ENCODE measurements around the gene RAB44. TPM values are rescaled to one million over a fixed set of nuclear protein-coding genes. Genes with fewer than 3 reads are reported as not detected.

RAB44 gene
- total RNA-seq, 1 donor from 2014 or later, result 0.16 TPM

- Histone ChIP-seq H3K9me3 (ENCODE audit: insufficient read depth, low read depth, low read length) (no peaks in the 10 kb centered on the region), H3K4me1 (ENCODE audit: insufficient read depth, low read length) (peaks cover 6% of the 10 kb centered on the region), H2AFZ (ENCODE audit: low read depth, low read length) (no peak overlapping the region), H3K9ac (ENCODE audit: low read length) (no peak overlapping the region), H3K36me3 (ENCODE audit: insufficient read depth, low read length) (no peaks in the 10 kb centered on the region), H3K4me2 (ENCODE audit: low read length) (no peak overlapping the region), H3K4me3 (ENCODE audit: insufficient read depth, low read depth, low read length) (no peak overlapping the region), H3K27ac (ENCODE audit: low read depth, low read length) (no peak overlapping the region), H3K79me2 (ENCODE audit: insufficient read depth, low read length) (no peaks in the 10 kb centered on the region), H4K20me1 (ENCODE audit: insufficient read depth, low read length) (no peaks in the 10 kb centered on the region), H3K27me3 (ENCODE audit: insufficient read depth, low read length) (peaks cover 2% of the 10 kb centered on the region)
- Mint-ChIP-seq H3K4me3 (ENCODE audit: unreplicated experiment) (no peak overlapping the region), H3K9me3 (ENCODE audit: unreplicated experiment) (no peaks in the 10 kb centered on the region), H3K27ac (ENCODE audit: unreplicated experiment) (no peak overlapping the region), H3K27me3 (ENCODE audit: low read depth, unreplicated experiment) (peaks cover 21% of the 10 kb centered on the region), H3K36me3 (ENCODE audit: low read depth, unreplicated experiment) (no peaks in the 10 kb centered on the region), H3K4me1 (ENCODE audit: low read depth, unreplicated experiment) (peaks cover 31% of the 10 kb centered on the region)
- DNase-seq (ENCODE audit: low read depth) (no peak), FAIRE-seq (no peak)
- no peak for TF ChIP-seq CTCF (IDR thresholded peaks at IDR 0.05; ENCODE audit: insufficient read depth, low read depth, low read length)
- no peak for TF ChIP-seq EZH2 (IDR thresholded peaks at IDR 0.05; ENCODE audit: insufficient read depth, low read length)
Observed at GRCh38 chr6:36730424-36731380, 33.1 kb downstream of the RAB44 start.

GRCh38 chr6:36731622-36732310 is 34.1 kb downstream of the RAB44 start:
- H3K4me3 Mint-ChIP-seq (ENCODE audit: unreplicated experiment), result no peak overlapping the region
- Histone ChIP-seq H3K9ac (ENCODE audit: low read length) (no peak overlapping the region), H3K36me3 (ENCODE audit: insufficient read depth, low read length) (no peaks in the 10 kb centered on the region), H3K4me2 (ENCODE audit: low read length) (no peak overlapping the region), H4K20me1 (ENCODE audit: insufficient read depth, low read length) (no peaks in the 10 kb centered on the region), H3K4me1 (ENCODE audit: insufficient read depth, low read length) (peaks cover 6% of the 10 kb centered on the region), H2AFZ (ENCODE audit: low read depth, low read length) (no peak overlapping the region), H3K27me3 (ENCODE audit: insufficient read depth, low read length) (peaks cover 2% of the 10 kb centered on the region), H3K27ac (ENCODE audit: low read depth, low read length) (no peak overlapping the region), H3K79me2 (ENCODE audit: insufficient read depth, low read length) (no peaks in the 10 kb centered on the region), H3K9me3 (ENCODE audit: insufficient read depth, low read depth, low read length) (no peaks in the 10 kb centered on the region), H3K4me3 (ENCODE audit: insufficient read depth, low read depth, low read length) (no peak overlapping the region)
- H3K27me3 Mint-ChIP-seq (ENCODE audit: low read depth, unreplicated experiment), result peaks cover 21% of the 10 kb centered on the region
- H3K27ac Mint-ChIP-seq (ENCODE audit: unreplicated experiment), result no peak overlapping the region
- DNase-seq (ENCODE audit: low read depth), result no peak
- peaks cover 27% of the 10 kb centered on the region for H3K4me1 Mint-ChIP-seq (ENCODE audit: low read depth, unreplicated experiment)
- H3K9me3 Mint-ChIP-seq (ENCODE audit: unreplicated experiment), result no peaks in the 10 kb centered on the region
- H3K36me3 Mint-ChIP-seq (ENCODE audit: low read depth, unreplicated experiment), result no peaks in the 10 kb centered on the region
- TF ChIP-seq CTCF (IDR thresholded peaks at IDR 0.05; ENCODE audit: insufficient read depth, low read depth, low read length), result no peak
- no peak for FAIRE-seq

All from astrocyte (in vitro differentiated cells and primary cell).